GM18511 (cell line): Measurements from ENCODE around the gene MAGI3.

Source experiments
- ATAC-seq: cut with Tn5 transposase; IDR thresholded peaks from one replicate; pipeline ENCODE4 v1.9.1; 2021; ENCODE audit warnings: mild to moderate bottlenecking, moderate library complexity; ENCODE audit not compliant: unreplicated experiment

MAGI3 gene

DNA sequence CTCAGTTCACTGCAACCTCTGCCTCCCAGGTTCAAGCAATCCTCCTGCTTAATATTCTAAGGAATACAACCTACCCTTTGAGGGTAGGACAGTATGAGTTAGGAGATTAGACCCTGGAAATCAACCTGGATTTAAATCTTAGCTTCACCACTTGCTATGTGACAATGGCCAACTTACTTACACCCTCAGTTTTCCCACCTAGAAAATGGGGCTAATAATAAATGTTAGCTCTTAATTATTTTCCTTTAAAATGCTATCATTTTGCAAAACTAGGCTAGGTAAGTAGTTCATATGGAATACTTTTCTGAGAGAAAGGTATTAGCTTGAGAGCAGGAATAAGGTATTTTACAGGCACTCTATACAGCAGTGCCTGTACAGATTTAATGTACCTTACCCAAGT, 258.2 kb downstream of the MAGI3 start:
- no peak for ATAC-seq

DNA sequence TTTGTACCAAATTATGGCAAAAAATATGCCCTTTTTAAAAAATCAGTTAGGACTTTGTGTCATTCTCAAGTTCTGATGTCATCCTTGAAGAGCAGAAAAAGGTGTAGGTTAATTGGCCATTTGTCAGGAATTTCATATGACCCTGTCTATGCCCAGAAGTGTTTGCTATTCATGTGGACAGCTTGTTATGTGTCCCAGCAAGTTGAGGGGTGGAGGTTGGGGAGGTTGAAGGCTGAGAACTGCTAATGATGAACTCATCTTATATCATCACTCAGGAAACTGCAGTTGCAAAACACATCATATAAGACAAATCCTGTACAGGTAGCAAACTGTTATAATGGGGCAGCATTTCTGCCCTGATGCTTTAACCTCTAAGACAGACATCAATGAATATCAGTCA, 262.5 kb downstream of the MAGI3 start:
- ATAC-seq, result no peak

DNA sequence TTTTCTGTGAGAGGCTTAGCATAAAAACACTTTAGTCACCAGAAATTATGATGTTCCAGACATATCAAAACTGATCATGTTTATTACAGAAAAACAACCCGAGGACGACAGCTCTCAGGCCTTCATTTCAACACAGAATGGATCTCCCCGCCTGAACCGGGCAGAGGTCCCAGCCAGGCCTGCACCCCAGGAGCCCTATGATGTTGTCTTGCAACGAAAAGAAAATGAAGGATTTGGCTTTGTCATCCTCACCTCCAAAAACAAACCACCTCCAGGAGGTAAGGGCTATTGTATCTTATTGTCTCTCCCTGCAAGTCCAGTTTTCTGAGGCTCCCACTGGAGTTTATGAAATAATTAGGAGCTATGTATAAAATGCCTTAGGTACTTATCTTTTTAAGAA, 263.4 kb downstream of the MAGI3 start:
- no peak for ATAC-seq

DNA sequence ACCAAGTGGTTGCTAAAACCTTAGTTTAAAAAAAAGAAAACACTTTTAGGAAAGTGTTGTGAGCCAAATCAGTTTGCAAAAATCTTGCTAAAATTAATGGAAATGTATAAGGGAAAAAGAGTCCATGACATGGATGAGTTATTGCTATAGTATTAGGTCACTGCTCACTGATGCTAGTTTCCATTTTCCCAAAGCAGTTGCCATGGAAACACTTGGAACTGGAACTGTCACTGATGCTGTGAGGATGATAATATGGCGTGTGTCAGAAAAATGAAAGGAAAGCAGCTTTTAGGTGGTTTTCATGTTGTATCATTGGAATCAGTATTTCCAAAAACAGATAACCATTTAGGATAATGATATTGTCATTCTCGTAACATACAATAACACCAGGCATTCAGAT, 264.6 kb downstream of the MAGI3 start:
- ATAC-seq, result no peak

DNA sequence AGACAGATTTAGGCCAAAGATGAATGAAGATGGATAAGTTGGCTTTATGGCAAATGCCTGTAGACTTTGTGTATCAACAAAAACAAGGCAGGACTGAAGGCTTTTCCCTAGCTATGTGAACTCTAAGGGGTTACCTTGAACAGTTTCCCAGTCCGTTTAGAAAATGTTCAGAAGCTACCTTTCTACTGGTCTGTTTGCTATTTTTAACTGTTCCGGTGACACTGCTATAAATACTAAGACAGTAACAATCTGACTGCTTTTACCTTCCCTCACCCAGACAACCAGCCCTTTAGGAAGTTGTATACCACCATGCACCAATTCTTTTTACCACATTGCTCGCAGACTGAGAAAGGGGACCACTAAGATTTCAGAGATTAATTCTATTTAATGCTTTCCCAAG, 266.8 kb downstream of the MAGI3 start:
- no peak for ATAC-seq

DNA sequence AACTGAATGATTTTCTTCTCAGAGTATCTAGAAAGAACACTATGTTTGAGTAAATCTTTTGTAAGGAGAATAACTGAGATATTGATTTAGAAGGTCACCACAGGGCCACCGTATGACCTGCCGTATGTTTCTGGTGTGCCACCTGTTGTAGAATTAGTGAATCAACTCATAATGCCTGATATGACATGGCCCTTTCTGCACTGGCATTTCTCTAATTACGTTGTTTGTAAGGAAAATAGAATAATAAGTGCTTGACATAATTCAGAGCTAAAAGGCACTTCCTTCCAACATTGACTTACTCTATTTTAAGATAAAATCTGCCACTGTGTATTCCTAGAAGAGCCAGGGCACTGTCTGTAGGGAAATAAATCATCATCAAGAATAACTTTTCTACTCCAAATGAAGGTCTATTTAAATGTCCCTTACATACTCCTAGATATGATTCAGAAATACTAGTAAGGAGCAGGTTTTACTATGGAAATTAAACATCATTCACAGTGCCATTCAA, 267.3 kb downstream of the MAGI3 start:
- ATAC-seq, result no peak

DNA sequence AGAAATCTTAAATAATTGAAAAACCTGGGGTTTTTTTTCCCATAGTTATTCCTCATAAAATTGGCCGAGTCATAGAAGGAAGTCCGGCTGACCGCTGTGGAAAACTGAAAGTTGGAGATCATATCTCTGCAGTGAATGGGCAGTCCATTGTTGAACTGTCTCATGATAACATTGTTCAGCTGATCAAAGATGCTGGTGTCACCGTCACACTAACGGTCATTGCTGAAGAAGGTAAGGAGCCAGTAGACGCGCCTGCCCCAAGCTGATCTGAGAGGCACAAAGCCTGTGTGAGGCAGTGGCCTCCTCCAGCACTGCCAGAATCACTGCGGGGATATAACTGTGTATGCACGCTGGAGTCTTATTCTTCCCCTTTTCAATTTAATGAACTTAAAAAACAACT, 268.7 kb downstream of the MAGI3 start:
- no peak for ATAC-seq

DNA sequence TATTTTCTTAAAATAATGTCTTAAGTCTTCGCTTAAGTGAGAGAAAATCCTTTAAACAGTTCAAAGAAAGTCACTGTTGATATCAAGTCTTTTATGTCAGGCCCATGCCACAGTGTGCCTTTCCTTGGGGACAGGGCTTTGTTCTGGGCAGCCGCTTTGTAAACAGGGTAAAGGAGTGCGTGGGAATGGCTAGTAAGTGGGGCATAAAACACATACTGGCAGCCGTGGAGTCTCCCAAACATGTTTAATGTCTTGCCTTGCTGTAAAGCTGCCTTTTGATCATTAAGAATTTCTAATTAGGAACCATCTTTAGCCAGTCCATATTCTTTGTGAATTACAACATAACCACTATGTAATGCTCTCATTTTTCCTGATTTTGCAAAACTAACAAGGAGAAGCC, 269.2 kb downstream of the MAGI3 start:
- ATAC-seq, result no peak

DNA sequence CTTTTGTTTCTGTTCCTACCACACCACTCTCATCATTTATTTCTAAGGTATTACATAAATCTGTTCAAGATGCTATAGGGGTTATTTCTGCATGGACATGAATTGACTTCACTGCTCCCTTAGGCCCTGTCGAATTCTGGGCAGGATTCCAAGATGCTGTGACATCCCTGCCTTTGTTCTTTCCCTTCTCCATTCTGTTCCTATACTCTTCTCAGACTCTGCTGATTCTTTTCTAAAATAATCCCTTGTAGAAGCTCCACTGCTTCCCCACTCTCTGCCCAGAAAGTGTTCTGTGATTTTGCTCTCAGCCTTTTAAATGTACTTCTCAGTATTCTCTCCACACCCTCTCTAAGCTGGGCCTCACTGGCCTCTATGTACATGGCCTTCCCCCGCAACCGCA, 269.8 kb downstream of the MAGI3 start:
- no peak for ATAC-seq

DNA sequence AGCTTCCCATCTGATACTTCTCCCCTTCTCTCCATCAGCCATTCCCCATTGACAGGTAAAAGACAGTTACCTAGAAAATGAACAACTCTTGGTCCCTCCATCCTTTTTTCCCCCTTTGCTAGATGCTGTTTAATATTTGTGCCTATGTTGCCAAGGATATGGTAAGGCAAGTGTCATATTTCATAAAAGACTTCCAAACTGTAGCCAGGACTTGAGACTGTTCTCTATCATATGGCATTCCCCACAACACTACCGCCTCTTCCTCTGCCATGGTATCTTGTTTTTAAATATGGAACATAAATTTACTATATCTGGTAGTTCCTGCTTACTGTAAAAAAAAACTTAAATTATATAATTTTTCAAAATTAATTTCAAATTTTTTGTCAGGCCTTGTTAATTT, 271.8 kb downstream of the MAGI3 start:
- no peak for ATAC-seq

DNA sequence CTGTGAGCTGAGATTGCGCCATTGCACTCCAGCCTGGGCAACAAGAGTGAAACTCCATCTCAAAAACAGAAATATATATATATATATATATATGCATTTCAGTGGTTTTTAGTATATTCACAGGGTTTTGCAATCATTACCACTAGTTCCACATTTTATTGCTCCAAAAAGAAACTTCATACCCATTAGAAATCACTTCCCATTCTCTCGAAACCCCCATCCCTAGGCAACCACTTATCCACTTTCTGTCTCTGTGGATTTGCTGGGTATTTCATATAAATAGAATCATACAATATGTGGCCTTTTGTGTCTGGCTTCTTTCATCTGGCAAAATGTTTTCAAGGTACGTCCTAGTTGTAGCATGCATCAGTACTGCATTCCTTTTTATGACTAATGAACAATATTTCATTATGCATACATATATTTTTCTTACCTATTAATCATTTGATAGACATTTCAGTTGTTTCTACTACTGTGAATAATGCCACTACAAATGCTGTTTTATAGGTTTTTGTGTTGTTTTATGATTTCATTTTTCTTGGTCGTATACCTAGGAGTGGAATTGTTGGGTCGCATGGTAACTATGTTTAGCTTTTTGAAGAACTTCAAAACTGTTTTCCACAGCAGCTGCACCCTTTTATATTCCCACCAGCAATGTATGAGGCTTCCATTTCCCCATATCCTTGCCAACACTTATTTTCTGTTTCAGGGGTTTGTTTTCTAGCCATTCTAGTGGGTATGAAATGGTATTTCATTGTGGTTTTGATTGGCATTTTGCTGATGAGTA, 273.0 kb downstream of the MAGI3 start:
- no peak for ATAC-seq

DNA sequence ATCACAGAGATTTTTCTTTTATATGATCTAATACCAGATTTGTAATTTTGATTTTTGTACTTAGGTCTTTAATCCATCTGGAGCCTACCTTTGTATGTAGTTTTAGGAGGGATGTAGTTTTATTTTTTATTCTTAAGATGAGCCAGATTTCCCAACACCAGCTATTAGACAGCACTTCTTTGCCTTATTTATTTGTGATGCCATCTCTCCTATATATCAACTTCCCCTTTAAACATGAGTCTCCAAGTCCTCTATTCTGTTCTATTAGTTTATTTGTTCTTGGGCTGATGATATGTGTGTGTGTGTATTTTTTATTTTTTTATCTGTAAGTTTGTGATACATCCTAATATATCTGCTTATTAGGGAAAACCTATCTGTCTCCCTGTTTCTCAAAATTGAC, 274.8 kb downstream of the MAGI3 start:
- no peak for ATAC-seq

DNA sequence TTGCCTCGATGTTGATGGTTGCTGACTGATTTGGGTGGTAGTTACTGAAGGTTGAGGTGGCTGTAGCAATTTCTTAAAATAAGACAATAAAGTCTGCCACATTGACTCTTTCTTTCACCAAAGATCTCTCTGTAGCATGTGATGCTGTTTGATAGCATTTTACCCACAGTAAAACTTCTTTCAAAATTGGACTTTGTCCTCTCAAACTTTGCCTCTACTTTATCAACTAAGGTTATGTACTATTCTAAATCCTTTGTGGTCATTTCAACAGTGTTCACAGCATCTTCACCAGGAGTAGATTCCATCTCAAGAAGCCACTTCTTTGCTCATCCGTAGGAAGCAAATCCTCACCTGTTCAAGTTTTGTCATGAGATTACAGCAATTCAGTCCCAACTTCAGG, 275.8 kb downstream of the MAGI3 start:
- ATAC-seq, result no peak

DNA sequence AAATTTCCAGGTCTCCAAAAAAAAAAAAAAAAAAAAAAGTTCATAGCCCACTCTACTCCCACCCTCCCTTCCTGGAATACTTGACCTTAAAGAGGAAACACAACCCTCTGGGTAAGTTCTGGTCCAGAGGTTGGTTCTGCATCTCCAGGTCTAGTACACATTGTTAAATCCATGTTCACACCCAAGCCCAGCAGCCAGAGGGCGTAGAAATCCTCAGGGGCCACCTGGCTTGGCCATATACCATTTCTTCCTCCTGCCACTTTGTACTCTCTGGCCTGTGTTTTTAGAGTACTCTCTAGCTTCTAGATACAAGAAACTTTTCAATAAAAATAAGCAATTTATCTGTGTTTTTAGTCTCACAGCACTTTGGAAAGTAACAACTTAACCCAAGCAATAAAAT, 279.7 kb downstream of the MAGI3 start:
- no peak for ATAC-seq

DNA sequence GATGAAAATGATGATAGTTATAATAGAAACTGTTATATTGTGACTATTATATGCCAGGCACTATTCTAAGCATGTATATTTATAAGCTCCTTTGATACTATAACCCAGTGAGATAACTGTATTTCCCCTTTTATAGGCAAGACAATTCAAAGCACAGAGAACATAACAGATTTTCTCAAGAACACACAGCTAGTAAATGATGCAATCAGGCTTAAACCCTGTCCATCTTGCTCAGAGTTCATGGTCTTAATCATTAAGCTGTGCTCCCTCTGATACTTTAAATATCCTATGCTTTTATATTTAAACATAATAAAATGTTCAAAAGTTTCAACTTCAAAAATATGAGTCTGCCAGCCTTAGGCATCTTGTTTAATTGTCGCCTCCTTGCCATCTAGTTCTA, 280.3 kb downstream of the MAGI3 start:
- no peak for ATAC-seq

DNA sequence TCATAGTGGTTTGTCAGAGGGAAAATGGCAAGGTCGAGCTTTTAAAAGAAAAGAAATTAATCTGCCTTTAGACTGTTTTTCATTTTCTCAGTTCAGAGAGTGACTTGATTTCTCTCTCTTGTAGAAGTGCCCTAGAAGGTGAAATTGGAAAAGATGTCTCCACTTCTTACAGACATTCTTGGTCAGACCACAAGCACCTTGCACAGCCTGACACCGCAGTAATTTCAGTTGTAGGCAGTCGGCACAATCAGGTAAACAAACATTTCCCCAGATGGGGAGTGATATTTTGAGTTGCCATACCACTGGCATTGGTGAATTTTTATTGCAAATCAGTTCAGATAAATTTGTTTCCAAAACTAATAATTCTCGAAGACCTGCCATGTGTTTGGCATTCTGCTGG, 282.2 kb downstream of the MAGI3 start:
- no peak for ATAC-seq

DNA sequence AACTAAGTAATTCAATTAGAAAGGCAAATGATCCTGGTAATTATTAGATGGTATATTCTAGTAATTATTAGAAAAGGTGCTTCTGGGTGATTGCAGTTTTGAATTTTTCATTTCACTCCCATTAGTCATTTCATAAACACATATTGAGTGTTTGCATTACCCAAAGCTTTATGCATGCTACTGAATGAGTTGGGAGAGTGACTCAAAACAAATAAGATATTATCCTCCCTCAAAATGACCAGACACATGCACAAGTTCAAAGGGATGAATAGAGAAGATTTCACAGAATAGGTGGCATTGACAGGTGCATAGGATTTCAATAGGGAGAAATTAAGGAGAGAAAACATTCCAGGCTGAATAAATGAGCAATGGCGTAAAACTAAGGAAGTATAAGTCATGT, 284.3 kb downstream of the MAGI3 start:
- no peak for ATAC-seq

DNA sequence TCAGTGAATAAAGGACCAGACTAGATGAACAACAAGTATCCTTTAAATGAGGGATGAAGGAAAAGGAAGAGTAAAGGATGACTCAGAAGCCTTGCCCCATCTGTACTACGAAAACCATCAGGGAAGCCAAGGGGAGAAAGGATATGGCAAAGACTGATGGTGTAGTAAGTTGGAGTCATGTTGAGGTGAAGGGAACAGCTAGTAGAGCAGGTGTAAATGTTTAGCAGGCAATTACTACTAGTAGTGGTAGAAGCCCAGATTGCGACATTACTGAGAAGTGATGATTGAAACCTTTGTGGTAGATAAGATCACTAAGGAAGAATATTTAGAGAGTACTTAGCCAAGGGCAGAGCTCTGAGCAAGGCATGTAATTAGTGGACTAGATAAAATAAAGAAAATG, 285.0 kb downstream of the MAGI3 start:
- ATAC-seq, result no peak

DNA sequence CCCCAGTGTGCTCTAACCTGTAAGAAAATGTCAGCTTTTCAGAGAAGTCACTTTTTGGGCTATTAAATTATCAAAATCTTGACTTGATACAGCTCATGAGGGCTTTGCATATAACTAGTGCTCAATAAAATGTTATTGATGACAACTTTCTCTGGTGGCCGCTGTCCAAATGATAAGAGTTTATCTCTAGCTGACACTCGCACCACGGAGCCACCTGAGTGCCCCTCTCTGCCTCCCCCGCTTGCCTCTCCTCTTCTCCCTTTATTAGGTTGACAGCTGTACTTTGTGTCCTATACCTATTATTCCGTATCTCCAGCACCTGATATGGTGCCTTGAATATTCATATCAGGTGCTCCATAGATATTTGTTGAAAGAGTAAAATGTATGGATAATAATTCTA, 286.2 kb downstream of the MAGI3 start:
- ATAC-seq, result no peak

DNA sequence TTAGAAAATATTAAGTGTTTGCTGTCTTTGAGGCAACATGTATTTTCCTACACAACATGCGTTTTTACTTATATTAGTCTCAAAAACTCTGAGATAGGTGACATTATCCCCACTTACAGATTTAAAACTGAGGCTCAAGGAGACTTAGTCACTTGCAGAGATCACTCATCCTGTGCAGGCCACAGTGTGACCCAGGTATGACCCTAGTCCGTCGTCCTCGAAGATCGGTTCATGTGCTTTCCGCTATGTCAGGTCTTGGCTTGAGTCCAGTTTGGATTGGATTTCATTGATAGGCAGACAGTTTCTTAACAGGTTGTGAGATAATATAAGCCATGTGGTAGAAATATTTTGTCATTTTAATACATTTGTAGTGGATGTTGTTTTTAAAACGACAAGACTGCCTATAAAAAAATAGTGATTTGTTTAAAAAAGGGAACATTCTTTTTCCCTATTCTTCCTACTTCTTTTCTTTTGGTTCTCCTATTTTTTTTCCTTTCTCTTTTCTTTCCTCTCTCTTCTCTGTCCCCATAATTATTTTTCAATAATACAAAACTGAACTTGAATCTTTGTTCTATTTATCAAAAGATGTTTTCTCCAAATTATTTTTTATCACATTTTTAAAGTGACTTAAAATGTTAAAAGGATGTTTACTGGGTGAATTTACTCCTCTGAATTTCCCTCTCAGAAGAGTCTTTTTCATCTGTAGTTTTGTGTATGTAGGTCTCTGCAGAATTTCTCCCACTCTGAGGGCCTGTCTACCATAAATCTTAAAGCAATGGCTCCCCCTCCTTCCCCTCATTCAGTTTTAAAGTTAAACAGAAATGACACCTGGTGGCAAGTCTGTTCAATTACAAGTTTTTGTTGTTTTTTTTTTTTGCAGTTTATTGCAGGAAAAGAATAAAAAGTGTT, 287.2 kb downstream of the MAGI3 start:
- ATAC-seq, result no peak

DNA sequence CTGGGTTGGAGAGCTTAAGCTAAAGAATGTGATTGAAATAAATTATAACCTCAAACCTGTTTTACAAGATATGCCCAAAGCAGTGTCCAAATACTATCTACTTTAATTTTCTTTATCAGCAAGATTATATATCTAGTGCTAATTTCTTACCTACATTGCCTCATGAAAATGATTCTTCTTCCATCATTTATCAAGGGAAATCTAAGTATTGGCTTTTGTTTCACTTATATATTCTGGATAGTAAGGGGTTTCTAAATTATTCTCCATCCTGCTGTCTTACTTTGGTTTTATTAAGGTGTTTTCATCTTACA, 287.8 kb downstream of the MAGI3 start:
- no peak for ATAC-seq

DNA sequence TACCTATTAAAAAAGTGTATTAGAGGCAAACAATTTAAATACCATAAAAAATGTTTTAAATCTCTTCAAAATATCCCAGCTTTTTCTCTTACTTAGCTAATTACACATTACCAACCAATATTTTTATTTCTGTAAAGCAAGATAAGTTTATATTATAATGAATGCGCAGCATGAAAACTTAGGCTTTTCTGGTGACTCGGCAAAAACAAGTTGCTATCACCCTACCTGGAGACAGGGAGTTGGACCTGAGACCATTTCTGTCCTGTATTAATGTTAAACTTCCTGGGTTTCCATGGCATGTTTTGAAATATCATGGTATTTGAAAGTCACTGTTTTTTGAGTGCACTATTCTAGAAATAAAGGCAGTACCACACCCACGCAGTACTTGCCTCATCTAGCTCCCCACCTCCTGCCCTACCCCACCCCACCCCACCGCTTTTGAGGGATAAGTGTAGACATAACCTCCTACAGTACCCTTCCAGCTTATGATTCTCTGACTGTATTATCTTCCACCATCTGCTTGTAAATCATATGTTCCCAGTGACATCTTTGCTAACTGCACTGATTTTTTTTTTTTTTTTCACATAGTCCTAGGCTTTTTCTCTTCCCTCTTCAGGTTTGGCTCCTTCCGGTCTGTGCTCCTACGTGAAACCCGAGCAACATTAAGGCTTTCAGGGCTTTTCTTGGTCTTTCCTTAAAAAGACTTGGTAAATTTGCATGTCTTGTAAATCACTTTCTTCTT, 291.5 kb downstream of the MAGI3 start:
- no peak for ATAC-seq
